ENCODE measurements around the gene PMFBP1. TPM values are rescaled to one million over a fixed set of nuclear protein-coding genes. Genes with fewer than 3 reads are reported as not detected.

Gene PMFBP1
- total RNA-seq, 2 donors from 2014 or later, result 0.21 to 1.4 TPM

- Histone ChIP-seq H3K4me1 (ENCODE audit: control insufficient read depth in 1 of 2, low read depth in 2 of 2) (no peaks in the 10 kb centered on the region), H3K27ac (no peak overlapping the region), H3K9me3 (no peaks in the 10 kb centered on the region), H3K36me3 (peaks cover 42% of the 10 kb centered on the region), H3K4me3 (no peak overlapping the region), H3K27me3 (replicated peaks; ENCODE audit: insufficient read depth) (no peaks in the 10 kb centered on the region)
- no peak for DNase-seq (ENCODE audit: low spot score)
- no peak for ATAC-seq (ENCODE audit: insufficient number of reproducible peaks, low FRiP score, low read depth)
- TF ChIP-seq CTCF (IDR thresholded peaks at IDR 0.05), result no peak
These were observed 58.4 kb downstream of the PMFBP1 start for GRCh38 chr16:72113616-72113945.

- H3K4me1 ChIP-seq (ENCODE audit: control insufficient read depth in 1 of 2, low read depth in 2 of 2), result no peaks in the 10 kb centered on the region
- H3K36me3 ChIP-seq, result peaks cover 47% of the 10 kb centered on the region
- no peaks in the 10 kb centered on the region for H3K27me3 ChIP-seq (replicated peaks; ENCODE audit: insufficient read depth)
- H3K9me3 ChIP-seq, result no peaks in the 10 kb centered on the region
- ATAC-seq (ENCODE audit: insufficient number of reproducible peaks, low FRiP score, low read depth) (no peak), DNase-seq (ENCODE audit: low spot score) (no peak)
- no peak overlapping the region for H3K4me3 ChIP-seq
- TF ChIP-seq CTCF (IDR thresholded peaks at IDR 0.05), result no peak
- no peak overlapping the region for H3K27ac ChIP-seq
These were observed 58.9 kb downstream of the PMFBP1 start for GRCh38 chr16:72112906-72113615.

GRCh38 chr16:72112452-72112792, 59.5 kb downstream of the PMFBP1 start:
- no peak for DNase-seq (ENCODE audit: low spot score)
- ATAC-seq (ENCODE audit: insufficient number of reproducible peaks, low FRiP score, low read depth), result no peak
- no peak overlapping the region for H3K4me3 ChIP-seq
- H3K9me3 ChIP-seq, result no peaks in the 10 kb centered on the region
- peaks cover 53% of the 10 kb centered on the region for H3K36me3 ChIP-seq
- H3K27me3 ChIP-seq (replicated peaks; ENCODE audit: insufficient read depth), result no peaks in the 10 kb centered on the region
- no peaks in the 10 kb centered on the region for H3K4me1 ChIP-seq (ENCODE audit: control insufficient read depth in 1 of 2, low read depth in 2 of 2)
- H3K27ac ChIP-seq, result no peak overlapping the region
- no peak for TF ChIP-seq CTCF (IDR thresholded peaks at IDR 0.05)

DNA sequence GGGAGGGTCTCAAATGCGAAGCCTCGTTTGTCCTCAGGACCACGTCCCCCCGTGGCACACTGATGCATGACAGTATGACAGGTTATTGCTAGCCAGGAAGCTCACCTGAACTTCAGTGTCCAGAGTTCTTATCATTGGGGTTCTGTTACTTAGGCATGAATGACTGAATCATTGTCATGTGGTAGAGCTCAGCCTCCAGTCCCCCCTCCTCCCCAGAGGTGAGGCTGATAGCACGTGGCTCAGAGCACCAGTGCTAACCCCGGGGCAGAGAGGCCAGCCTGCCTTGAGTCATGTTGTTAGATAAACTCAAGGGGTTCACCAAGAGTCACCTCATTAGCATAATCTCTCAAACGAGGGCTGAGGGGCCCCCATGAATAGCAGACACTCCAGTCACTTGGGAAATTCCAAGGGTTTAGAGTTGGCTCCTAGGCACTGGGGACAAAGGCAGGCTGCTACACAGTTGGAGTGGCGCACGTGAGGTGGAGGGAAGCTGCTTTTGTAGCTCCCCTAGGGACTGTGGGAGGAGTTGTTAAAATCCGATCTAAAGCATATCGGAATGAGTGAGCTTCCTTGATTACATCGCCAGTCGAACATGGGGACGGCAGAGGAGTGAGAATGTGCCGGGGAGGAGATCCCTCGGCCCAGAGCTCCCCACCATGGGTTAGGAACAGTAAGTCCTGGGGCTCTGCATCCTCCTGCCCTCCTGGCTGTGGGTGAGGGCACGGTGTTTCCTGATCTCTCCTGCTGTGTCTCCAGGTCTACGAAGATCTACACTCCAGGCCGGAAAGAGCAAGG, 60.1 kb downstream of the PMFBP1 start:
- no peak for TF ChIP-seq CTCF (IDR thresholded peaks at IDR 0.05)
- ATAC-seq (ENCODE audit: insufficient number of reproducible peaks, low FRiP score, low read depth) (no peak), DNase-seq (ENCODE audit: low spot score) (no peak)
- Histone ChIP-seq H3K27ac (no peak overlapping the region), H3K4me1 (ENCODE audit: control insufficient read depth in 1 of 2, low read depth in 2 of 2) (no peaks in the 10 kb centered on the region), H3K4me3 (no peak overlapping the region), H3K9me3 (no peaks in the 10 kb centered on the region), H3K36me3 (peaks cover 59% of the 10 kb centered on the region), H3K27me3 (replicated peaks; ENCODE audit: insufficient read depth) (no peaks in the 10 kb centered on the region)

- ATAC-seq (ENCODE audit: insufficient number of reproducible peaks, low FRiP score, low read depth) (no peak), DNase-seq (ENCODE audit: low spot score) (no peak)
- TF ChIP-seq CTCF (IDR thresholded peaks at IDR 0.05), result no peak
- no peaks in the 10 kb centered on the region for H3K9me3 ChIP-seq
- no peaks in the 10 kb centered on the region for H3K27me3 ChIP-seq (replicated peaks; ENCODE audit: insufficient read depth)
- no peak overlapping the region for H3K4me3 ChIP-seq
- H3K36me3 ChIP-seq, result peaks cover 67% of the 10 kb centered on the region
- H3K4me1 ChIP-seq (ENCODE audit: control insufficient read depth in 1 of 2, low read depth in 2 of 2), result no peaks in the 10 kb centered on the region
- H3K27ac ChIP-seq, result no peak overlapping the region
These were observed 61.0 kb downstream of the PMFBP1 start for GRCh38 chr16:72110662-72111615.

Measured in thoracic aorta (tissue), 2 donors.